Naive thymus-derived CD4-positive, alpha-beta T cell (primary cell): Measurements from ENCODE around the gene SLC34A1. TPM values are rescaled to one million over a fixed set of nuclear protein-coding genes. Genes with fewer than 3 reads are reported as not detected.

Source experiments
- ATAC-seq: fragments of 150-1000 bp; cut with Tn5 transposase; 2 replicates; pipeline ENCODE4 v1.10.0; 2021; ENCODE audit warnings: mild to moderate bottlenecking, moderate library complexity
- CTCF ChIA-PET: fragments of 350-600 bp; sonication (Branson Sonifier 250); formaldehyde crosslinking; loops from one replicate; lab custom pipeline; 2021; ENCODE audit warnings: antibody characterized with exemption; lab: Charles Lee
- POLR2A ChIA-PET: fragments of 350-600 bp; sonication (Branson Sonifier 250); formaldehyde crosslinking; loops from one replicate; lab custom pipeline; 2021; ENCODE audit warnings: antibody characterized with exemption, inconsistent platforms; lab: Charles Lee
- DNase-seq, 9 donors: peaks; one replicate each; pipeline versions ENCODE4 v3.0.0 to v3.0.0-alpha.2; 2020 to 2022; ENCODE audit warnings: mixed read lengths in 1 of 9
- H3K27ac ChIP-seq: one replicate; pipeline ENCODE4 v1.7.0; 2013; ENCODE audit warnings: mild to moderate bottlenecking, low read depth, low read length, moderate library complexity
- H3K27me3 ChIP-seq, 2 donors: one replicate each; pipeline ENCODE4 v1.7.0; 2013; ENCODE audit warnings: low read length in 2 of 2, mild to moderate bottlenecking in 2 of 2, moderate library complexity in 2 of 2; ENCODE audit not compliant: control insufficient read depth in 2 of 2, insufficient read depth in 2 of 2
- H3K36me3 ChIP-seq, 3 experiments: 1 replicate in 2 of 3; 2 replicates in 1 of 3; pipeline ENCODE4 v1.7.0; 2013; ENCODE audit warnings: low read length in 3 of 3, mild to moderate bottlenecking in 3 of 3, moderate library complexity in 1 of 3; ENCODE audit not compliant: insufficient read depth in 3 of 3, control insufficient read depth in 2 of 3
- H3K4me1 ChIP-seq, 2 donors: one replicate each; pipeline ENCODE4 v1.7.0; 2013; ENCODE audit warnings: low read length in 2 of 2, mild to moderate bottlenecking in 2 of 2, moderate library complexity in 1 of 2; ENCODE audit not compliant: control insufficient read depth in 2 of 2, insufficient read depth in 2 of 2
- H3K4me3 ChIP-seq: 2 replicates; pipeline ENCODE4 v1.7.0; 2013; ENCODE audit warnings: mild to moderate bottlenecking, low read length
- H3K9me3 ChIP-seq, 3 experiments: 1 replicate in 2 of 3; 2 replicates in 1 of 3; pipeline ENCODE4 v1.7.0; 2013; ENCODE audit warnings: low read length in 3 of 3; ENCODE audit not compliant: control insufficient read depth in 2 of 3
- H3K27ac Mint-ChIP-seq, 9 donors: one replicate each; pipeline ENCODE4 v1.8.0; 2020 to 2022; ENCODE audit warnings: mixed read lengths in 9 of 9, mild to moderate bottlenecking in 8 of 9, moderate library complexity in 5 of 9, inconsistent platforms in 2 of 9
- H3K27me3 Mint-ChIP-seq, 5 donors: one replicate each; pipeline ENCODE4 v1.8.0; 2021 to 2022; ENCODE audit warnings: mixed read lengths in 5 of 5, mild to moderate bottlenecking in 1 of 5
- H3K36me3 Mint-ChIP-seq, 5 donors: one replicate each; pipeline ENCODE4 v1.8.0; 2020 to 2022; ENCODE audit warnings: mixed read lengths in 5 of 5, mild to moderate bottlenecking in 3 of 5, inconsistent platforms in 1 of 5
- H3K4me1 Mint-ChIP-seq, 7 donors: one replicate each; pipeline ENCODE4 v1.8.0; 2020 to 2022; ENCODE audit warnings: mixed read lengths in 7 of 7, mild to moderate bottlenecking in 3 of 7, inconsistent platforms in 1 of 7
- H3K4me3 Mint-ChIP-seq, 10 donors: one replicate each; pipeline ENCODE4 v1.8.0; 2020 to 2022; ENCODE audit warnings: mild to moderate bottlenecking in 10 of 10, mixed read lengths in 10 of 10, moderate library complexity in 6 of 10, inconsistent platforms in 2 of 10
- H3K9me3 Mint-ChIP-seq, 11 donors: one replicate each; pipeline ENCODE4 v1.8.0; 2020 to 2022; ENCODE audit warnings: mixed read lengths in 11 of 11, mild to moderate bottlenecking in 4 of 11, inconsistent platforms in 1 of 11, moderate library complexity in 1 of 11
- intact Hi-C, 2 donors: fragments of 100-400 bp; cut with micrococcal nuclease; formaldehyde crosslinking; loops; one replicate each; pipeline ENCODE4 v1.15.1; 2023
- polyA plus RNA-seq, 2 donors: library from polyadenylated mRNA; unstranded; fragments of 300-500 nt; fragmentation: Illumina TruSeq; gene quantifications; one replicate each; pipeline ENCODE4 v1.2.3, GENCODE V29; 2021
- total RNA-seq, 6 experiments: library from RNA in 5 of 6; stranded (reverse) in 5 of 6; gene quantifications; 1 replicate in 5 of 6; 2 replicates in 1 of 6; pipeline ENCODE4 v1.2.3 and lab custom pipeline; 2021 to 2026

SLC34A1 gene
- total and polyA plus RNA-seq, 7 experiments from 2014 or later = 0.27 to 0.29 TPM; not detected in 5

DNA sequence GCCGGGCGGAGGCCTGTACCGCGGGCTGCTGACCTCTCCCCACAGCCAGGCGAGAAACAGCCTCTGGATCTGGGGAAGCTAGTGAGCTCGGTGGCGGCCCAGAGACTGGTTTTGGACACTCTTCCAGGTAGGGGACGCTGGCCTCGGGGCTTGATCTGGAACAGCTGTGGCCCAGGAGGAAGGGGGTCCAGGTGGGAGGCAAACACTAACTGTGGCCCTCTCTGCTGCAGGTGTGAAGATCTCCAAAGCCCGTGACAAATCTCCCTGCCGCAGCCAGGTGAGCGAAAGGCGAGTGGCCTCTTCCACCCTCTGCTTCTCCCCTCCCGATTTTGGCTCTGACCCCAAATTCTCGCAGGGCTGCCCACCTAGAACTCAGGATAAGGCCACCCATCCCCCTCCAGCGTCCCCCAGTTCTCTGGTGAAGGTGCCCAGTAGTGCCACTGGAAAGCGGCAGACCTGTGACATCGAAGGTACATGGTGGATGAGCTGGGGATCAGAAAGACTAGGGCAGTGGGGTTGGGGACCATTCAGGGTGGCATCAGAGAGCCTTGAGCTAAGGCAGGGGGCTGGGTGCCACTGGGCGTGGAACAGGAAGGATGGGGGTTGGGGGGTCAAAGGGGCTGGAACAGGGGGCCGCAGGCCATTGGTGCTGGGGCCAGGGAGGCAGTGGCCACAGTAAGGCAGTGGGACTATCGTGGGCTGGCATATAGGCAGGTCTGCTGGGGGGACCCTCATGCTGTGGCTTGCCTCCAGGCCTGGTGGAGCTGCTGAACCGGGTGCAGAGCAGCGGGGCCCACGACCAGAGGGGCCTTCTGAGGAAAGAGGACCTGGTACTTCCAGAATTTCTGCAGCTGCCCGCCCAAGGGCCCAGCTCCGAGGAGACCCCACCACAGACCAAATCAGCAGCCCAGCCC lies 12.9 kb upstream of the SLC34A1 start:
- no peaks in the 10 kb centered on the region for H3K27me3 ChIP-seq
- ChIA-PET POLR2A (interaction anchor here (1.1 to 7.3 kb wide), 14 partner anchors 13 to 84 kb away, joined by 3 to 123 read pairs (median 9); partner anchors contain the start of genes GRK6, LMAN2, PRR7 and RGS14), CTCF (interaction anchor here (0.5 to 6.0 kb wide), 19 partner anchors 7 to 1007 kb away, joined by 3 to 75 read pairs (median 7); partner anchors contain the start of genes LMAN2, RGS14 and SLC34A1)
- Mint-ChIP-seq H3K4me1 (peaks cover 55 to 79% (median 72%) of the 10 kb centered on the region in 7 donors), H3K4me3 (peak overlapping the region; percentile 27 to 86 (median 73)), H3K27ac (peak overlapping the region; percentile 15 to 94 (median 86)), H3K36me3 (peaks cover 12 to 40% (median 16%) of the 10 kb centered on the region in 5 donors), H3K27me3 (no peaks in the 10 kb centered on the region), H3K9me3 (no peaks in the 10 kb centered on the region)
- no peak for DNase-seq
- ATAC-seq = no peak
- H3K36me3 ChIP-seq = peaks cover 20 to 56% (median 23%) of the 10 kb centered on the region in 3 experiments
- intact Hi-C loops = loop anchor here (1.0 to 2.0 kb wide), 4 partner anchors 14 to 59 kb away; partner anchors contain the start of genes LMAN2 (in 1 of the 2) and RGS14 (in 1 of the 2)
- peak overlapping the region; percentile 76 for H3K27ac ChIP-seq
- H3K4me3 ChIP-seq = peak overlapping the region; percentile 43
- H3K4me1 ChIP-seq = peaks cover 36 to 69% of the 10 kb centered on the region in 2 donors
- no peaks in the 10 kb centered on the region for H3K9me3 ChIP-seq

DNA sequence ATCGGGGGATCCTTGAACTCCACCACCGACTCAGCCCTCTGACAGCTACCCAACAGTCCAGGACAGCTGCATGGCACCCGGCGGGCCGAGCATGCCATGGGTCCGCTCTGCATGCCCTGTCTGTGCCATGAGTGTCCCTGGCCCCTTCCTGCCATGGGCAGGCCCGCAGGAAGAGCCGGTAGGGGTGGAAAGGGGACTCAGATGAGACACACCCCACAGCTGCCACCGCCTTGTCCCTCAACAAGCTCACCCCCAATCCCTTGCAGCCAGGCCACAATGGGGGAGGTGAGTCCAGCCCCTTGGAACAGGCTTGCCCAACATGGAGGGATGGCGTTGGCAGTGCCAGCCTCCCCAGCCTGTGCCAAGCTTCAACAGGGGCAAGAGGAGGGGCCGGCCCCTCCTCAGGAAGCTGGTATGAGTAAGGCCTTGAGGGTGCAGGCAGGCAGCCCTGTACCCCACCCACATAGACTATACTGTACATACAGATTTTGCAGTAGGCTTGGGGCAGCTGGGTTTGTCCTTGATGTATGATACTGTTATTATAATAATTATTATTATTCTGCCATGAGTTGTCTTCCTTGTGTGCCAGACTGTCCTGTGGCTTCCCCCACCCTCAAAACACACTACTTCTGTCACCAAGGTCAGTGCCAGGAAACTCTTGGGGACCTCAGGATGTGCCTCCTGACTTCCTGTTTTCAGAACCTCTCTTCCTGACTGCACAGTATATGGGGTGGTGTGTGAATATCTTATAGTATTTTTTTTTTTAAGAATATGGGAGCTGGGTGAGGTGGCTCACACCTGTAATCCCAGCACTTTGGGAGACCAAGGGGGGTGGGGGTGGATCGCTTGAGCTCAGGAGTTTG lies 12.0 kb upstream of the SLC34A1 start:
- H3K36me3 ChIP-seq = peaks cover 16 to 47% (median 21%) of the 10 kb centered on the region in 3 experiments
- ChIA-PET CTCF (interaction anchor here (0.7 to 6.0 kb wide), 13 partner anchors 8 to 94 kb away, joined by 3 to 75 read pairs (median 10); partner anchors contain the start of genes LMAN2, RGS14 and SLC34A1), POLR2A (interaction anchor here (0.6 to 7.3 kb wide), 15 partner anchors 12 to 83 kb away, joined by 3 to 123 read pairs (median 5); partner anchors contain the start of genes GRK6, LMAN2, PRR7 and RGS14)
- H3K9me3 ChIP-seq = no peaks in the 10 kb centered on the region
- H3K4me3 ChIP-seq = peak overlapping the region; percentile 43
- peaks cover 36 to 75% of the 10 kb centered on the region in 2 donors for H3K4me1 ChIP-seq
- DNase-seq (peak in 1 of 9 donors; percentile 32), ATAC-seq (peak; percentile 39)
- no peaks in the 10 kb centered on the region for H3K9me3 Mint-ChIP-seq
- peaks cover 12 to 36% (median 14%) of the 10 kb centered on the region in 5 donors for H3K36me3 Mint-ChIP-seq
- peak overlapping the region; percentile 76 for H3K27ac ChIP-seq
- H3K27me3 Mint-ChIP-seq = no peaks in the 10 kb centered on the region
- peaks cover 55 to 83% (median 69%) of the 10 kb centered on the region in 7 donors for H3K4me1 Mint-ChIP-seq
- peak overlapping the region; percentile 40 to 95 (median 90) for H3K27ac Mint-ChIP-seq
- intact Hi-C loops = loop anchor here (1.0 to 2.0 kb wide), 3 partner anchors 15 to 60 kb away; partner anchors contain the start of gene RGS14 (in 1 of the 2)
- H3K4me3 Mint-ChIP-seq = peak overlapping the region; percentile 64 to 86 (median 82)
- H3K27me3 ChIP-seq = no peaks in the 10 kb centered on the region

DNA sequence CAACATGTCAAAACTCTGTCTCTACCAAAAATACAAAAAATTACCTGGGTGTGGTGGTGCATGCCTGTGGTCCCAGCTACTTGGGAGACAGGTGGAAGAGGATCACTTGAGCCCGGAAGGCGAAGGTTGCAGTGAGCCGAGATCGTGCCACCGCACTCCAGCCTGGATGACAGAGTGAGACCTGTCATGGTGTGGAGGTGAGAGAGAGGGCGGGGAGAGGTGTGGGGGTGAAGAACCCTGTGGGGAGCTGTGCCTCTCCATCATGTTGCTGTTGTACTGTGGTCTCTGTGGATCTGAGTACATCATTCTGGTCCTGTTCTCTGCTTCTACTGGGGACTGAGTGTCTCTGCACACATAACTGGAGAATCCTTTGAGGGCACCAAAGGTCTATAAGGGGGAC lies 11.3 kb upstream of the SLC34A1 start:
- Mint-ChIP-seq H3K36me3 (peaks cover 12 to 36% (median 14%) of the 10 kb centered on the region in 5 donors), H3K27me3 (no peaks in the 10 kb centered on the region), H3K9me3 (no peaks in the 10 kb centered on the region), H3K4me3 (peak overlapping the region; percentile 64 to 86 (median 82)), H3K4me1 (peaks cover 55 to 87% (median 74%) of the 10 kb centered on the region in 7 donors), H3K27ac (peak overlapping the region; percentile 40 to 95 (median 90))
- ChIA-PET CTCF (interaction anchor here (0.6 to 6.0 kb wide), 14 partner anchors 10 to 93 kb away, joined by 3 to 75 read pairs (median 8); partner anchors contain the start of genes LMAN2, MXD3, RGS14 and SLC34A1), POLR2A (interaction anchor here (0.7 to 7.3 kb wide), 12 partner anchors 11 to 82 kb away, joined by 3 to 123 read pairs (median 11); partner anchors contain the start of genes GRK6, LMAN2, RGS14 and SLC34A1)
- Histone ChIP-seq H3K4me3 (peak overlapping the region; percentile 43), H3K4me1 (peaks cover 36 to 75% of the 10 kb centered on the region in 2 donors), H3K27me3 (no peaks in the 10 kb centered on the region), H3K9me3 (no peaks in the 10 kb centered on the region), H3K27ac (peak overlapping the region; percentile 76), H3K36me3 (peaks cover 16 to 40% (median 21%) of the 10 kb centered on the region in 3 experiments)
- no peak for DNase-seq
- peak; percentile 20 for ATAC-seq
- intact Hi-C loops = loop anchor here (1.0 to 2.0 kb wide), 4 partner anchors 16 to 61 kb away; partner anchors contain the start of gene RGS14 (in 1 of the 2)

DNA sequence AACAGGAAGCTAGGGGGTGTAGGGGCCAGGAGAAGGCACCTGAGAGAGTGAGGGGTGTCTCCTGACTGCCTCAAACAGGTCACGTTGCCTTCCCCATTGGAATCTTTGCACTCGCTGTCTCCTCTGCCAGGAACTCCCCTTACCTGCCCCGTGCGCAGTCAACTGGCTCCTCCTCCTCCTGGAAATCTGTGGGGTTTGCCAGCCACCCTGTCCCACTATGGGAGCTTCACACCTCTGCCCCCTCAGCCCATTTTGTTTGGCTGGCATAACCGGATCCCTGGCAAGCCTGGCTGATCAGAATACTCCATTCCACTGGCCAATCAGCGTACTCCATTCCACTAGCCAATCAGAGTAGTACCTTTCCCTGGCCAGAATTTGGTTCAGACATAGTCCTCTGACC lies 10.4 kb upstream of the SLC34A1 start:
- Mint-ChIP-seq H3K27me3 (no peaks in the 10 kb centered on the region), H3K4me1 (peaks cover 48 to 84% (median 65%) of the 10 kb centered on the region in 7 donors), H3K9me3 (no peaks in the 10 kb centered on the region), H3K27ac (peak overlapping the region; percentile 26 to 94 (median 90)), H3K36me3 (peaks cover 5 to 29% (median 9%) of the 10 kb centered on the region in 5 donors), H3K4me3 (peak overlapping the region; percentile 16 to 85 (median 64))
- Histone ChIP-seq H3K4me3 (no peak overlapping the region), H3K36me3 (peaks cover 8 to 32% (median 15%) of the 10 kb centered on the region in 3 experiments), H3K27me3 (no peaks in the 10 kb centered on the region), H3K4me1 (peaks cover 36 to 70% of the 10 kb centered on the region in 2 donors), H3K9me3 (no peaks in the 10 kb centered on the region), H3K27ac (peak overlapping the region; percentile 76)
- ATAC-seq (no peak), DNase-seq (no peak)
- intact Hi-C loops = loop anchor here (1.0 to 2.0 kb wide), 2 partner anchors 15 to 16 kb away; no protein-coding TSS in a partner anchor
- ChIA-PET CTCF (interaction anchor here (0.9 to 6.0 kb wide), 8 partner anchors 9 to 82 kb away, joined by 3 to 75 read pairs (median 5); partner anchors contain the start of genes MXD3 and SLC34A1), POLR2A (interaction anchor here (0.9 to 7.3 kb wide), 8 partner anchors 11 to 81 kb away, joined by 3 to 123 read pairs (median 20); partner anchors contain the start of genes GRK6, RGS14 and SLC34A1)

DNA sequence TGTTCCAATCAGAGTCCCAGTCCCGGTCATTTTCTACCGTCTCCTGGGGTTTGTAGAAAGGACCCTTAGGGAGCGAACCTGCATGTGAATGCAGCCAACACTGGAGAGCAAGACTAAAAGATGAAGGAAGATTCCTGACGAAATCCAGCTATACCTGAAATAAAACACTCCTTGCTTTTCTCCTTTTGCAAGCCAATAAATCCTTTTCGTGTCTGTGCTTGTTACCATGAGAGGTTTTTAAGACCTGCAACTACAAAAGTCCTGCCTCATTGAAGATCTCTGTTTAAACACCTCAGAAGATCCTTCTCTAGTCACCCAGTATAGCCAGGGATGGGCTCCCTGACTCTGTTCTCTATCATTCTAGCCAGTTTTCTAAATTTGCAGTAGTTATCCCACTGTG lies 10.0 kb upstream of the SLC34A1 start:
- no peaks in the 10 kb centered on the region for H3K9me3 Mint-ChIP-seq
- no peaks in the 10 kb centered on the region for H3K27me3 ChIP-seq
- no peaks in the 10 kb centered on the region for H3K9me3 ChIP-seq
- ATAC-seq = no peak
- no peak overlapping the region for H3K4me3 ChIP-seq
- H3K27ac ChIP-seq = peak overlapping the region; percentile 76
- intact Hi-C loops = no loop called here
- H3K4me1 Mint-ChIP-seq = peaks cover 44 to 83% (median 64%) of the 10 kb centered on the region in 7 donors
- peaks cover 1 to 25% (median 5%) of the 10 kb centered on the region in 5 donors for H3K36me3 Mint-ChIP-seq
- peak overlapping the region; percentile 26 to 94 (median 90) for H3K27ac Mint-ChIP-seq
- CTCF ChIA-PET = interaction anchor here (0.9 to 6.0 kb wide), 7 partner anchors 9 to 64 kb away, joined by 3 to 75 read pairs (median 4); partner anchors contain the start of genes MXD3 and SLC34A1
- peaks cover 36 to 66% of the 10 kb centered on the region in 2 donors for H3K4me1 ChIP-seq
- H3K4me3 Mint-ChIP-seq = peak overlapping the region; percentile 16 to 82 (median 64)
- H3K36me3 ChIP-seq = peaks cover 4 to 27% (median 13%) of the 10 kb centered on the region in 3 experiments
- DNase-seq = no peak
- POLR2A ChIA-PET = interaction anchor here (1.8 to 7.3 kb wide), 6 partner anchors 10 to 81 kb away, joined by 5 to 123 read pairs (median 30); partner anchors contain the start of genes GRK6, RGS14 and SLC34A1
- H3K27me3 Mint-ChIP-seq = no peaks in the 10 kb centered on the region
